K562 (cell line): ENCODE data around the gene ECHDC3.

ENCODE experiments used
- RAD51 ChIP-seq: fragments of 450-650 bp; IDR thresholded peaks from 2 replicates; pipeline ENCODE4 v1.7.1; 2016; ENCODE audit warnings: low read depth, mild to moderate bottlenecking, borderline replicate concordance
- USF1 ChIP-seq: sonication (generic); formaldehyde crosslinking; IDR thresholded peaks from 2 replicates; pipeline ENCODE4 v1.9.0; 2022; ENCODE audit warnings: mild to moderate bottlenecking, missing genetic modification reagents
- TF ChIP-seq, protein P1 (sequence below): fragments of 450-650 bp; IDR thresholded peaks from 2 replicates; pipeline ENCODE4 v1.6.1; 2017; ENCODE audit warnings: antibody characterized with exemption, mild to moderate bottlenecking

DNA sequence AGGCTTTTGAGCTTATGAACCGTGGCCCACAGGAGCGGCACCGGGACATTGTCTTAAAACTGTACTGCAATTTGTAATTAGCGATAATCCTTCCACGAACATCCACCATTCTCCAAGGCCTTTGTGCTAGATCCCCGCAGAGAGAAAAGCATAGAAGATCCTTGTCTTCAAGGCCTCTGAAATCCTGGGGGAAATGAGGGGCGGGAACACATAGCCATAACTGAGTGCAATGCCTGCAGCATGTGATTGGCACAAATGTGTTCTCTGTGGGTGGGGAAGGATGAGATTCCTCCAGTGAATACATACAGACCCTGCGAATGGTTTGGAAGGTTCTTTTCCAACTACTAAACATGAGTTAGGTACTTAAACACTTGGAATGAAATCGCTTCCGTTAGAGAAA lies 55.1 kb downstream of the ECHDC3 start:
- no peak for TF ChIP-seq RAD51
- TF ChIP-seq USF1: no peak
- TF ChIP-seq, protein P1, sequence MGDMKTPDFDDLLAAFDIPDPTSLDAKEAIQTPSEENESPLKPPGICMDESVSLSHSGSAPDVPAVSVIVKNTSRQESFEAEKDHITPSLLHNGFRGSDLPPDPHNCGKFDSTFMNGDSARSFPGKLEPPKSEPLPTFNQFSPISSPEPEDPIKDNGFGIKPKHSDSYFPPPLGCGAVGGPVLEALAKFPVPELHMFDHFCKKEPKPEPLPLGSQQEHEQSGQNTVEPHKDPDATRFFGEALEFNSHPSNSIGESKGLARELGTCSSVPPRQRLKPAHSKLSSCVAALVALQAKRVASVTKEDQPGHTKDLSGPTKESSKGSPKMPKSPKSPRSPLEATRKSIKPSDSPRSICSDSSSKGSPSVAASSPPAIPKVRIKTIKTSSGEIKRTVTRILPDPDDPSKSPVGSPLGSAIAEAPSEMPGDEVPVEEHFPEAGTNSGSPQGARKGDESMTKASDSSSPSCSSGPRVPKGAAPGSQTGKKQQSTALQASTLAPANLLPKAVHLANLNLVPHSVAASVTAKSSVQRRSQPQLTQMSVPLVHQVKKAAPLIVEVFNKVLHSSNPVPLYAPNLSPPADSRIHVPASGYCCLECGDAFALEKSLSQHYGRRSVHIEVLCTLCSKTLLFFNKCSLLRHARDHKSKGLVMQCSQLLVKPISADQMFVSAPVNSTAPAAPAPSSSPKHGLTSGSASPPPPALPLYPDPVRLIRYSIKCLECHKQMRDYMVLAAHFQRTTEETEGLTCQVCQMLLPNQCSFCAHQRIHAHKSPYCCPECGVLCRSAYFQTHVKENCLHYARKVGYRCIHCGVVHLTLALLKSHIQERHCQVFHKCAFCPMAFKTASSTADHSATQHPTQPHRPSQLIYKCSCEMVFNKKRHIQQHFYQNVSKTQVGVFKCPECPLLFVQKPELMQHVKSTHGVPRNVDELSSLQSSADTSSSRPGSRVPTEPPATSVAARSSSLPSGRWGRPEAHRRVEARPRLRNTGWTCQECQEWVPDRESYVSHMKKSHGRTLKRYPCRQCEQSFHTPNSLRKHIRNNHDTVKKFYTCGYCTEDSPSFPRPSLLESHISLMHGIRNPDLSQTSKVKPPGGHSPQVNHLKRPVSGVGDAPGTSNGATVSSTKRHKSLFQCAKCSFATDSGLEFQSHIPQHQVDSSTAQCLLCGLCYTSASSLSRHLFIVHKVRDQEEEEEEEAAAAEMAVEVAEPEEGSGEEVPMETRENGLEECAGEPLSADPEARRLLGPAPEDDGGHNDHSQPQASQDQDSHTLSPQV: no peak
